ENCODE data around the gene CSNK2A3. TPM values are rescaled to one million over a fixed set of nuclear protein-coding genes. Genes with fewer than 3 reads are reported as not detected.
"Not testable (repeated sequence)": the region's sequence is repeated elsewhere in the genome, so short reads cannot be mapped to it uniquely, and the experiment has no call there.

CSNK2A3 gene
- total RNA-seq, 1 experiment from 2014 or later, result 1.6 TPM

DNA sequence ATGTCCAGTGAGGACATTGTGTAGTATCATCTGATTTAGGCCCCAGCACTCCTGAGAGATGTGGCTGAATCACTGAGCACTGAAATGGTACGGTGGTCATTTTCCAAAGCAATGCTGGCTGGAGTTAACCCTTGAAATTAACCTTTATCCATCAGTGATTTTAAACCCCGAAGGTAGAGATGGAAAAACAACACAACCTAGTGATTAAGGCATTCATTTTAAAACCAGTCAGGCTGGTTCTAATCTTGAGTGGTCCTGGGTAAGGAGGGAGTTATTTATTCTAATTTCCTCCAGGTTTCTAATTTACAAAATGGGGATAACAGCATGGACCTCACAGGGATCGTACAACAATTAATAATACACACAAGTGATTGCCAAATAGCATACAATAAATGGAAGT, 6.6 kb upstream of the CSNK2A3 start:
- H3K4me2 ChIP-seq, result no peak overlapping the region
- ChIA-PET POLR2A (ENCODE audit: unreplicated experiment) (no interaction called here), CTCF (no interaction called here)
- H4K20me1 ChIP-seq (ENCODE audit: insufficient read depth), result no peaks in the 10 kb centered on the region
- intact Hi-C loops (cut with micrococcal nuclease; ENCODE audit: unreplicated experiment), result no loop called here
- BruUV-seq (replicated peaks), result no TSS peak
- H3K9me2 ChIP-seq (ENCODE audit: insufficient read depth), result no peaks in the 10 kb centered on the region
- H3F3A ChIP-seq (ENCODE audit: insufficient read depth, low read depth), result no peaks in the 10 kb centered on the region
- H2AFZ ChIP-seq, result no peak overlapping the region
- TF ChIP-seq, protein P1, sequence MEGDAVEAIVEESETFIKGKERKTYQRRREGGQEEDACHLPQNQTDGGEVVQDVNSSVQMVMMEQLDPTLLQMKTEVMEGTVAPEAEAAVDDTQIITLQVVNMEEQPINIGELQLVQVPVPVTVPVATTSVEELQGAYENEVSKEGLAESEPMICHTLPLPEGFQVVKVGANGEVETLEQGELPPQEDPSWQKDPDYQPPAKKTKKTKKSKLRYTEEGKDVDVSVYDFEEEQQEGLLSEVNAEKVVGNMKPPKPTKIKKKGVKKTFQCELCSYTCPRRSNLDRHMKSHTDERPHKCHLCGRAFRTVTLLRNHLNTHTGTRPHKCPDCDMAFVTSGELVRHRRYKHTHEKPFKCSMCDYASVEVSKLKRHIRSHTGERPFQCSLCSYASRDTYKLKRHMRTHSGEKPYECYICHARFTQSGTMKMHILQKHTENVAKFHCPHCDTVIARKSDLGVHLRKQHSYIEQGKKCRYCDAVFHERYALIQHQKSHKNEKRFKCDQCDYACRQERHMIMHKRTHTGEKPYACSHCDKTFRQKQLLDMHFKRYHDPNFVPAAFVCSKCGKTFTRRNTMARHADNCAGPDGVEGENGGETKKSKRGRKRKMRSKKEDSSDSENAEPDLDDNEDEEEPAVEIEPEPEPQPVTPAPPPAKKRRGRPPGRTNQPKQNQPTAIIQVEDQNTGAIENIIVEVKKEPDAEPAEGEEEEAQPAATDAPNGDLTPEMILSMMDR (conservative IDR thresholded peaks at IDR 0.05), result no peak
- TF ChIP-seq EZH2 (IDR thresholded peaks at IDR 0.05; ENCODE audit: low read depth), result no peak
- H3K9me3 ChIP-seq (ENCODE audit: insufficient read depth, low read depth), result no peaks in the 10 kb centered on the region
- H3K27me3 ChIP-seq (ENCODE audit: insufficient read depth, low read depth), result peaks cover 22% of the 10 kb centered on the region; the same call in 1 of the 2 replicates
- H3K36me3 ChIP-seq (ENCODE audit: low read depth), result no peaks in the 10 kb centered on the region
- H3K79me2 ChIP-seq (ENCODE audit: low read depth), result no peaks in the 10 kb centered on the region
- no peak overlapping the region for H3K4me3 ChIP-seq
- H3K27ac ChIP-seq, result no peak overlapping the region
- no peaks in the 10 kb centered on the region for H3K4me1 ChIP-seq (replicated peaks; ENCODE audit: insufficient read depth)
- DNase-seq, result no peak

DNA sequence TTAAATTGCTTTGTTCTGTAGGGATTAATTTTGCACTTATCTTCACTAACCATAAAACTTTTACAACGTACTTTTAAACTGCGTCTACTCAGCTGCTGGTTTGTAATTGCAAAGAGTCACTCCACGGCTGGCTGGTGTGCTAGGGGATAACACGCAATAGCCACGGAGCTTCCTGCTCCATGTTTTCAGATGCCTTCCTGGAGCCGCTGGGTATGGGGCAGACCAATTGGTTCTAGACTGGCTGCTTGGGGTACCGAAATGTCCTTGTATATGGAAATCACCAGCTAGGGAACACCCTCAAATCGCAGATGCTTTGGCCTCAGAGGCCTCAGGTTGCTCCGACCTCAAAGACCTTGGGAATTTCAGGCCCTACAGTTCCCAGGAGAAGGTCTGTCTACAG, 3.8 kb upstream of the CSNK2A3 start:
- no peaks in the 10 kb centered on the region for H3K9me2 ChIP-seq (ENCODE audit: insufficient read depth)
- no peak overlapping the region for H2AFZ ChIP-seq
- H3K4me1 ChIP-seq (replicated peaks; ENCODE audit: insufficient read depth), result no peaks in the 10 kb centered on the region
- BruUV-seq (replicated peaks), result no TSS peak
- no peaks in the 10 kb centered on the region for H3F3A ChIP-seq (ENCODE audit: insufficient read depth, low read depth)
- peaks cover 29% of the 10 kb centered on the region; the same call in 1 of the 2 replicates for H3K27me3 ChIP-seq (ENCODE audit: insufficient read depth, low read depth)
- intact Hi-C loops (cut with micrococcal nuclease; ENCODE audit: unreplicated experiment), result no loop called here
- no peaks in the 10 kb centered on the region for H3K36me3 ChIP-seq (ENCODE audit: low read depth)
- CTCF ChIA-PET, result interaction anchor here (0.6 kb wide), 1 partner anchor 506 kb away, joined by 6 read pairs; no protein-coding TSS in a partner anchor
- TF ChIP-seq, protein P1 (conservative IDR thresholded peaks at IDR 0.05), result no peak
- no peak for TF ChIP-seq EZH2 (IDR thresholded peaks at IDR 0.05; ENCODE audit: low read depth)
- no peak overlapping the region for H3K27ac ChIP-seq
- H4K20me1 ChIP-seq (ENCODE audit: insufficient read depth), result no peaks in the 10 kb centered on the region
- no peaks in the 10 kb centered on the region for H3K9me3 ChIP-seq (ENCODE audit: insufficient read depth, low read depth)
- H3K4me2 ChIP-seq, result no peak overlapping the region
- POLR2A ChIA-PET (ENCODE audit: unreplicated experiment), result no interaction called here
- no peak overlapping the region for H3K4me3 ChIP-seq
- H3K79me2 ChIP-seq (ENCODE audit: low read depth), result no peaks in the 10 kb centered on the region
- DNase-seq, result no peak

DNA sequence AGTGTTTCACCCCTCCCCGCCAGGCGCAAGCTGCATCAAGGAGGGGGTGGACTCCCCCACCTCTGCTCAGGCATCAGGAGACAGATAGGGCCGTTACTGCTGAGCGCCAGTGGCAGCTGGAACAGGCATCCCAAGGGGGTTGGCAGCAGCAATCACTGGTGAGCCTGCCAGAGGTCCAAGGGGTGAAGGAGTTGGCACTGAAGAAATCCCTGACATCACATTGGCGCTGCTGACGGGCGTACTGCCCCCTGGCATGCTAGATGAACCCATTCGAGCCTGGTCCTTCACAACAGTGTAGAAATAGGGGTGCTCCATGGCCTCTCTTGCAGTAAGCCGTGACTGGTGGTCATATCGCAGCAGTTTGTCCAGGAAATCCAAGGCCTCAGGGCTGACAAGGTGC, 1.2 kb downstream of the CSNK2A3 start:
- H3K36me3 ChIP-seq (ENCODE audit: low read depth); intact Hi-C loops (cut with micrococcal nuclease; ENCODE audit: unreplicated experiment); H2AFZ ChIP-seq; H3K9me2 ChIP-seq (ENCODE audit: insufficient read depth); BruUV-seq (replicated peaks); H3K4me2 ChIP-seq; H3K4me1 ChIP-seq (replicated peaks; ENCODE audit: insufficient read depth); H3K4me3 ChIP-seq; H4K20me1 ChIP-seq (ENCODE audit: insufficient read depth); H3K79me2 ChIP-seq (ENCODE audit: low read depth); POLR2A ChIA-PET (ENCODE audit: unreplicated experiment); DNase-seq; CTCF ChIA-PET; H3F3A ChIP-seq (ENCODE audit: insufficient read depth, low read depth); H3K9me3 ChIP-seq (ENCODE audit: insufficient read depth, low read depth); H3K27ac ChIP-seq: not testable (repeated sequence)
- H3K27me3 ChIP-seq (ENCODE audit: insufficient read depth, low read depth), result peaks cover 29% of the 10 kb centered on the region

DNA sequence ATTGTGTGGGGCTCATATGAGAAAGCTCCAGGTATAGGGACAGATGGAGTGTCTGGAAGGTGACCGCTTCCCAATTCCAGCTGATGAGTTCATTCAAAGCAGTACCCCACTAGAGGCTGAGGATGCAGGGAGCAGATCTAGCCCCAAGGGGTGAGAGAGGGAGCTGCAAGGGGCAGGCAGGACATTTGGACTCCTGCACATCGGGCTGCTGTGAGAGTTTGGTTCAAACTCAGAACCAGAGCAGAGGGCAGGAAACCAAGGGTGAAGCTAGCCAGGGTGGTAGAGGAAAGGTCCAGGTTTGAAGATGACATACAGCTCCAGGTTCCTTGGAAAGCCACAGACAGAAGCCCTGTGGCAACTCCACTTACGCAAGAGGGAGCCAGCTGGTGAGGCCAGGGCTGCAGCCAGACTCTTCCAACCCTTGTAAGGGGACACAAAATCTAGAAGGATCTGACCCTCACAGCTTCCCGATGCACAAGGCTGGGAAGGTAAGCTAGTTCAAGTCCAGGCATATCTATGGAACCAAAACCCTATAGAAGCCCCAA, 1.9 kb downstream of the CSNK2A3 start:
- no peaks in the 10 kb centered on the region for H3F3A ChIP-seq (ENCODE audit: insufficient read depth, low read depth)
- BruUV-seq (replicated peaks), result no TSS peak
- no peaks in the 10 kb centered on the region for H3K79me2 ChIP-seq (ENCODE audit: low read depth)
- TF ChIP-seq, protein P1 (conservative IDR thresholded peaks at IDR 0.05), result no peak
- no peak for TF ChIP-seq EZH2 (IDR thresholded peaks at IDR 0.05; ENCODE audit: low read depth)
- no peaks in the 10 kb centered on the region for H4K20me1 ChIP-seq (ENCODE audit: insufficient read depth)
- peaks cover 29% of the 10 kb centered on the region for H3K27me3 ChIP-seq (ENCODE audit: insufficient read depth, low read depth)
- H3K9me2 ChIP-seq (ENCODE audit: insufficient read depth), result no peaks in the 10 kb centered on the region
- ChIA-PET CTCF (no interaction called here), POLR2A (ENCODE audit: unreplicated experiment) (no interaction called here)
- no peaks in the 10 kb centered on the region for H3K9me3 ChIP-seq (ENCODE audit: insufficient read depth, low read depth)
- H3K4me1 ChIP-seq (replicated peaks; ENCODE audit: insufficient read depth), result no peaks in the 10 kb centered on the region
- intact Hi-C loops (cut with micrococcal nuclease; ENCODE audit: unreplicated experiment), result no loop called here
- DNase-seq, result no peak
- no peak overlapping the region for H3K4me2 ChIP-seq
- no peak overlapping the region for H3K27ac ChIP-seq
- H2AFZ ChIP-seq, result no peak overlapping the region
- no peak overlapping the region for H3K4me3 ChIP-seq
- H3K36me3 ChIP-seq (ENCODE audit: low read depth), result no peaks in the 10 kb centered on the region

All from PC-9 (cell line).